ENCODE measurements around the gene LCN6.

LCN6 gene

DNA sequence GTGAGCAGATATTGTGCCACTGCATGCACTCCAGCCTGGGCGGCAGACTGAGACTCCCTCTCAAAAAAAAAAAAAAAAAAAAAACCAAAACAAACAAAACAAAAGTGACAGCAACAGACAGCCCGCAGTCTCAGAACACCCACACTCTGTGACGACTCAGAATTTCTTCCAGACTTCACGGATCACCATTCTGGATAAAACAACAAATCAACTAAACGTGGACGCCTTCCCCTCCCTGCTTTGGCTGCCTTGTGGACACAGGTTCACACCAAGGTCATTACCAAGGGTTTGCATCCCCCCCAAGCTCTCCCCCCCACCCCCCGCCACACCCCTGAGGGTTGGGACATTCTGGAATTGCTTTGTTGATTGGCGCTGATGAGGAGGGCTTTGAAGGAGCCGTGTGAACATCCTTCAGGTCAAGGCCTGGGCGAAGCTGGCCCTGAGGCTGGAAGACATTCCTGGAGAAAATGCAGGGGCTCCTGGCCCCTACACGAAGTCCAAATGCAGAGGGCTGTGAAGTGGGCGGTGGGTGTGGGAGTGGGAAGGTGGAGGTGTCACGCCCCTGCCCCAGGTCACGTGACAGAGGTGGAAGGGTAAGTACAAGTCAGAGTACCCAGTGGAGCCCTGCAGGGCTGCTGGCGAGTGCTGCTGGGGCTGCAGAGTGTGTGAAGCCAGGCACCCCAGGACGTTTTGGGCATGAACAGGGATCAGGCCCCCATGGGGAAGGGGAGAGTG lies 15.7 kb downstream of the LCN6 start:
- in situ Hi-C loops (cut with MboI; ENCODE audit: low pct_unique_long_range_greater_than_20kb, low sequenced_read_pairs), result no loop called here

DNA sequence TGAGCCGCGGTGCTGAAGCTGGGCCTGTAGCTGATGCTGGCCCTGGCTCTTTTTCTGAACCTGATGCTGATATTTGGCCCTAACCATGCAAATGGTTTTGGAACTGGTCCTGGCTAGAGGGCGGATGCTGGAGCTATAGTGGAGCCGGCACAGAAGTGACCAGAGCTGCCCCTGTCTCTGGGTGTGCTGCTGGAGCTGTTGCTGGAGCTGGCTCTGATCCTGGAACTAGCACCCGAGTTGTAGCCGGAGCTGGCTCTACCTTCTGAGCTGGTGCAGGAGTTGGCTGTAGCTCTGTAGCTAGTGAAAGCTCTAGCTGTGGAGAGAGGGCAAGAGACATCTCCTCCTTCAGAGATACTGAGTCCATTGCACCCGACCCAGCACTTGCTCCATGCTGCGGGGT lies 18.4 kb downstream of the LCN6 start:
- in situ Hi-C loops (cut with MboI; ENCODE audit: low pct_unique_long_range_greater_than_20kb, low sequenced_read_pairs), result no loop called here
- no peak for DNase-seq

More for the DNA sequence above, 15.7 kb downstream of the LCN6 start:
- DNase-seq, result no peak

DNA sequence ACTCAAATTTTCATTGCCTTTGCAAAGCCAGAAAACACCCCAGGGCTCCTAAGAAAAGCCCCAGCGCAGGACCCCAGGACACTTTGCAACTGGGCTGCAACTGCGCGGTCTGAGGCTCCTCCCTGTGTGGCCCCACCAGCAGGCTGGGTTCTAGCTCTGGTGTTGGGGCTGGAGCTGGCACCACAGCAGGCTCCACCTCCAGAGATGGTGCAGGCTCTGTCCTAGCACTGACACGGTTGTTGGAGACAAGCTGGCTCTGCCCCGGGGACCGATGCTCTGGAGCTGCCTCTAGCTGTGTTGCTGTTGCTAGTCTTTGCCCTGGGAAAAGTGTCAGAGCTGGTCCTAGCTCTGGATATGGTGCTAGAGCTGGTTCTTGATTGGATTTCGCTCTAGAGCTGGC lies 19.2 kb downstream of the LCN6 start:
- in situ Hi-C loops (cut with MboI; ENCODE audit: low pct_unique_long_range_greater_than_20kb, low sequenced_read_pairs), result no loop called here
- peak; percentile 52 for DNase-seq

DNA sequence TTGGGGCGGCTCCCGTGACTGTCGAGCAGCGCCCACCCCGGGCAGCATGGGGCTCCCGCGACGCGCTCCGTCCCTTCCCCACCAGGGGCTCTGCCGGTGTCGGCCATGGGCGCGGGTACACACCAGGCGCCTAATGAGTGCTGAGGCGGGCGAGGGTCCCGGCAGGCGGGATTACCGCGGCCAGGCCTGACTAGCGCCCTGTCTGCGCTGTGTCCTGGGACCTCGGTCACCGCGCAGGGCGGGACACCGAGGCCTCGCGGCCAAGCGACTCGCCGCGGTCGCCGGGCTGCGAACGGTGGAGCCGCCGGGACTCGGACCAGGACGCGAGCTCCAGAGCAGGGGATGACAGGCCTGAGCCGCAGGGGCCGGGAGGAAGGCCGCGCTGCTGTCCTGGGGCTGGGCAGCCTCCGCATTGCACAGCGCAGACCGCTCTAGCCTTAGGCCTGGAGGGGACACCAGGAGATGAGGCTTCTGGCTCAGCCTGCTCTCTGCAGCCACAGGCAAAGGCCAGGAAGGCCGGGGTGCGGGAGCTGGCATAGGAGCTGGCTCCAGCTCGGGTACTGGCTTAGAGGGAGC lies 19.7 kb downstream of the LCN6 start:
- in situ Hi-C loops (cut with MboI; ENCODE audit: low pct_unique_long_range_greater_than_20kb, low sequenced_read_pairs), result no loop called here
- no peak for DNase-seq

DNA sequence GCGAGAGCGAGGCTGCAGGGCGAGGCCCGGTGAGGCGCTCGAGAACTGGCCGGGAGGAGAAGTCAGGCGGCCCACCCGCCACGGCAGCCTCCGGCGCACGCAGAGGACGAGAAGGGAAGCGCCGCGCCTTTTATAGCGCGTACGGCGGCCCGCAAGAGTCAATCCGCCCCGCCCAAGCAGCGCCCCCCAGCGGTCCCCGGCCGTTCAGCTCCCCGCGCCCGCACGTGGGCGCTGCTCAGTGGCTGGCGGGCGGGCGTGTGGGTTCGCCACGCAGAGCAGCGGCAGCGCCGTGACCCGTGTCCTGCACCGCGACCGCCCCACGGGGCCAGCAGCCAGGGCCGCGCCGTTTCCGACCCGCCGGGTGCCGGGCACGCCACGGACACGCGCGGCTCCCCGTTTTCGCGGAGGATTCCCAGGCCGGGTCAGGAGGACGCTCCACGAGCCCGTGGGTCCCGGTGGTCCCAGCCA lies 20.2 kb downstream of the LCN6 start:
- in situ Hi-C loops (cut with MboI; ENCODE audit: low pct_unique_long_range_greater_than_20kb, low sequenced_read_pairs), result no loop called here
- DNase-seq, result peak; percentile 87

DNA sequence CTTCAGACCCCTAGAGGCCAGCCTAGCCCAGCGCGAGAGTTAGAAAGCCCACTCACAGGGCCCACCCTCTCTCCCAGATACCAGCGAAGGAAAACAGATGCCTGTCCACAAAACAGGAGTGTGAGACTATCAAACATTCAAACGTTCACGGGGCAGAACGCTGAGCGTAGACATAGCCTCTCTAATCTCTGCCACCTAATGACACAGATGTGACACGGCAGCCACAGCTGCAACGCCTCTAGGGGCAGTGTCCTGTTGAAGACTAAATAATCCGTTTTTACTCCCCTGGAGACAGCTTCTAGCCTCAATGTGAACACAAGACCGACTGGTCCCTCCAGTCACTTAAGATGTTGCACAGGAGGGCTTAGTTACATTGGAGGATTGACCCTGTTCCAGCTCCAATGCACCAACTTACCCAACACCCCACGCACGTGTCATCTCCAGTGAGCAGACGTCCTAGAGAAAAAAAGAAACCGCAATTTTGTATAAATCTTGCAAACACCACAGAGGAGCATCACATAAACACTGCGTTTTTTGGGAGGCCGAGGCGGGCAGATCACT lies 21.6 kb downstream of the LCN6 start:
- in situ Hi-C loops (cut with MboI; ENCODE audit: low pct_unique_long_range_greater_than_20kb, low sequenced_read_pairs), result no loop called here
- peak; percentile 72 for DNase-seq

DNA sequence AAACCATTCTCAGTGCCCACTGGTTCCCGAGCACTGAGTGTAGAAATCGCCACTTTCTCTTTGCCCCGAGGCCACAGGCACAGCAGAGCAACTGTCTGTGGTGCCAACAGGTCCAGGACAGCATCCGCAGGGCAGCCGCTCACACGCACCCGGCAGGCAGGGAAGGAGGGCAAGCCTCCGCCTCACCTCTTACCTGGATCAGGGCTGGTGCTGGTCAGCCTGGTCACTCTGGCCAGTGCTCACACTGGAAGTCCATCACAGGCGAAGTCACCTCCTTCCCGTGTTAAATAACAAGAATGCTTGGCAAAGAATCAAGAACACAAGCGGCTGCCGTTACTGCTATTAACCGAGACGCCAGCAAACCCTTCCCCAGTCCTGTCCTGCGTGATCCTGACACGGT lies 22.2 kb downstream of the LCN6 start:
- in situ Hi-C loops (cut with MboI; ENCODE audit: low pct_unique_long_range_greater_than_20kb, low sequenced_read_pairs), result no loop called here
- no peak for DNase-seq

DNA sequence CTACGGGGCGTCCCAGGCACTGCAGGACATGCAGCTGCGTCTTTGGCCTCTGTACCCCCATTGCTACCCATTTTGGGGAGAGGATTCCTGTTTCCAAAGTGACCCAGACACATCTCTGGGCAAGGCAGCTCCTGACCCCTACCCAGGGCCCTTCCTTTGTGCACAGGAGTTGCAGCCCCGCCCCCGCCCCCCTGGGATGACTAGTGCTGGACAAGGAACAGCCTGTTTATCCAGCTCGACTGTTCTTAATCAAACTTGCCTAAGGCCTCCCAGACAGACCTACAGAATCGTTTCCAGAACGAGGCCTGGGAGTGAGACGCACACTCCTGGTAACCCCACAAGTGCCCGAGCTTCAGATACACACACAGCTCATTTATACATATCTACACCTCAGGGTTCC lies 22.7 kb downstream of the LCN6 start:
- DNase-seq, result no peak
- in situ Hi-C loops (cut with MboI; ENCODE audit: low pct_unique_long_range_greater_than_20kb, low sequenced_read_pairs), result no loop called here

DNA sequence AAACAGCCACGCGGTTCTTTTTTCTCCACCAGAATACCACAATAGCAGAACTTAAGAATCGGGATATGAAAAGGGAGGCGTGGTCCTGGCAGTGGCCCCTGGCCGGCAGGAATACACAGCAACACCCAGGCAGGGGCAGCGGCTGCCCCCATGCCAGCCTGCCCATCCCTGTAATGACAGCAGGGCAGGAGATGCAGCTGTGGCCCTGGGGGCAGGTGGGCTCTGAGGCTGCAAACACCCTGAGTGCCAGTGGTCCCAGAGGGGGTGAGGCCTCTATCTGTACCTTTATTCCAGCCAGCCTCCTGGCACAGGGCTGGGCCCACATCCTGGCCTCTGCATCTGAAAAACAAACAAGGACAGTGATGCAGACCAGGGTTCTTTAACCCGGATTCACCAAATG lies 23.6 kb downstream of the LCN6 start:
- in situ Hi-C loops (cut with MboI; ENCODE audit: low pct_unique_long_range_greater_than_20kb, low sequenced_read_pairs), result no loop called here
- DNase-seq, result peak; percentile 32

DNA sequence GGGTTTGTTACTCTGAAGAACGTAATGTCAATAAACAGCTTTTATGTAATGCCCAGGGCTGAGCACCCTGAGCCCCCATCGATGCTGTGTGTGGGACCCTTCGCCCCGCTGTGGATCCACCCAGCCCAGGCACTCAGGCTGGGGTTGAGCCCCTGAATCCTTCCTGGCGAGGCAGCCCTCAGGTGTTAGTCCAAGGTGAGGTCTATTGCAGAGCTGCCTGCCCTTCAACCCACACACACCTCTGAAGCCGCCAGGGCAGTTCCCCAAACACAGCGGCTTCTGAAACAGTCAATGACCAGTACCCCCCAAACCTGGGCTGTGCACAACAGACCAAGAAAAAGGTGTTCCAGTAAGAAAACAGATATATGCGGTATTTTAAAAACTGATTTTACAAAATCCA lies 24.3 kb downstream of the LCN6 start:
- in situ Hi-C loops (cut with MboI; ENCODE audit: low pct_unique_long_range_greater_than_20kb, low sequenced_read_pairs), result no loop called here
- peak; percentile 22 for DNase-seq

DNA sequence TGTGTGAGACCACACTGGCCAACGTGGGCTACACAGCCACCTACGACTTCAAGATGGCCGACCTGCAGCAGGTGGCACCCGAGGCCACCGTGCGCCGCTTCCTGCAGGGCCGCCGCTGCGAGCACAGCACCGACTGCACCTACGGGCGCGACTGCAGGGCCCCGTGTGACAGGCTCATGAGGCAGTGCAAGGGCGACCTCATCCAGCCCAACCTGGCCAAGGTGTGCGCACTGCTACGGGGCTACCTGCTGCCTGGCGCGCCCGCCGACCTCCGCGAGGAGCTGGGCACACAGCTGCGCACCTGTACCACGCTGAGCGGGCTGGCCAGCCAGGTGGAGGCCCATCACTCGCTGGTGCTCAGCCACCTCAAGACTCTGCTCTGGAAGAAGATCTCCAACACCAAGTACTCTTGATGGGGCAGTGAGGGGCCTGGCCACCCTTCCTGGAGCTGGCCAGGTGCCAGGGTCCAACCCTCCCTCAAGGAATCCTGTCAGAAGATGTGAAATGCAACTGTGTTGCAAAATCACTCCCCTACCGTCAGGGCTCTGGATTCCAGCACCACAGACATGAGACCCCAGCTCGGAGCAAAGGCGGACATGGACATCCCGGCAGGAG lies 24.9 kb downstream of the LCN6 start:
- in situ Hi-C loops (cut with MboI; ENCODE audit: low pct_unique_long_range_greater_than_20kb, low sequenced_read_pairs), result no loop called here
- peak; percentile 46 for DNase-seq

DNA sequence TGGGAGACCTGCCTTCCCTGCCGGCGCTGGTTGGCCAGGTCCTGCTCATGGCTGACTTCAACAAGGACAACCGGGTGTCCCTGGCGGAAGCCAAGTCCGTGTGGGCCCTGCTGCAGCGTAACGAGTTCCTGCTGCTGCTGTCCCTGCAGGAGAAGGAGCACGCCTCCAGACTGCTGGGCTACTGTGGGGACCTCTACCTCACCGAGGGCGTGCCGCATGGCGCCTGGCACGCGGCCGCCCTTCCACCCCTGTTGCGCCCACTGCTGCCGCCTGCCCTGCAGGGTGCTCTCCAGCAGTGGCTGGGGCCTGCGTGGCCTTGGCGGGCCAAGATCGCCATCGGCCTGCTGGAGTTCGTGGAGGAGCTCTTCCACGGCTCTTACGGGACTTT lies 25.4 kb downstream of the LCN6 start:
- DNase-seq, result peak; percentile 60
- in situ Hi-C loops (cut with MboI; ENCODE audit: low pct_unique_long_range_greater_than_20kb, low sequenced_read_pairs), result no loop called here

DNA sequence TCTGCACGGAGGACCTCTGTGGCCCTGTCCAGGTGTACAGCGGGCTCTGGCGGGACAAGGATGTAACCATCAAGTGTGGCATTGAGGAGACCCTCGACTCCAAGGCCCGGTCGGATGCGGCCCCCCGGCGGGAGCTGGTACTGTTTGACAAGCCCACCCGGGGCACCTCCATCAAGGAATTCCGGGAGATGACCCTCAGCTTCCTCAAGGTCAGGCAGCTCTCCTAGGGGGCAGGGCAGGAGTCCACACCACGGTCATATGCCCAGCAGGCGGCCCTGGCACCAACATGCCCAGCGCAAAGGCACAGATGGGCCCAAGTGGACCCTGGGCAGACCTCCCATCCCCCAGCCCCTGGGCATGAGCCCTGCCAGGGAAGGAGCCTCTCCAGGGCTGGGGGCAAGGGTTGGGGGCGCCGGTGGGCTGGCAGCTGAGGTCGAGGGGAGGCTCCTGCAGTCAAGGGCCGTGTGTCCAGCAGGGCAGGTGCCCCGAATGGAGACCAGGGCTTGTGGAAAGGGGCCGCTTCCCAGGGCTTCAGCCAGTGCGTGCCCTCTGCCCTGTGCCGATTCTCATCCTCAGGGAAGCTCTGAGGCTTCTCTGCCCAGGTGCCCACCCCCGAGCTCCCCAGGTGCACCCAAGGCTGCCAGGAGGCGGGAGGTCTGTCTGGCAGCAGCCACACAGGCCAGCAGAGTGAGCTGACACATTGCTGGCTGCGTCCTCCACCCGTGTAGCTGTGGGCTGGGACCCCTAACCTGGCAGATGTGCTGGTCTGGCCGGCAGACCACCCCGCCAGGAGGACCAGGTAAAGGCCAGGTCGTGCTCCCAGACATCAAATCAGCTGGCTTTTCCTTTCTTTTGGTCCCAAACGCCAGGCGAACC lies 26.0 kb downstream of the LCN6 start:
- DNase-seq, result peak; percentile 28
- in situ Hi-C loops (cut with MboI; ENCODE audit: low pct_unique_long_range_greater_than_20kb, low sequenced_read_pairs), result no loop called here

DNA sequence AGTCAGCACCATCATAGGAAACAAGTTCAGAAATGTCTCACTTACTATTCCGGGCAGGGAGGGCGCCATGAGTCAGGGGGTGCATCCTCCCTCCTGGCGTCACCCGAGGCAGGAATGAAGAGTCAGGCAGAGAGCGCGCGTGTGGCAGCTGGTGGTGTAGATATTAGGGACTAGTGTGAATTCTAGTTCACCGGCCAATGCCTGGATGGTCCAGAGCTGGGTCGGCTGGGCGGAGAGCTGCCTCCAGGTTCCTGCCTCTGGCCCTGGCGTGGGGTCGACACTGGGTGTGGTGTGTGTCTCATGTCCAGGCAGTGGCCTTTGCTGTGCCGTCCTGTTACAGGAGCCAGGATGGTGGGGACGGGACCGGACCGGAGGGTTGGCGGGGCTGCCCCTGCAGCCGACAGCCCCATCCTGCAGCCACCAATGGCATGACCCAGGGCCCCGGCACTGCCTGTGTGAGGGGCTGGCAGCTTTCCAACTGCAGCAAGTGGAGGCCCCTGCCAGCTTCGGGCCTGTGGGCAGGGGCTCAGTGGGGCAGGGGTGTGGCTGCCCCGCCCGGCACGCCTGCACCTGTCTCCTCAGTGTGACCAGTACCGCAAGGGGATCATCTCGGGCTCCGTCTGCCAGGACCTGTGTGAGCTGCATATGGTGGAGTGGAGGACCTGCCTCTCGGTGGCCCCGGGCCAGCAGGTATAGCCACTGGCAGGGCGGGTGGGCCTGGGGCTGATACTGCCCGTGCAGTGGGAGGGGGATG lies 26.8 kb downstream of the LCN6 start:
- in situ Hi-C loops (cut with MboI; ENCODE audit: low pct_unique_long_range_greater_than_20kb, low sequenced_read_pairs), result no loop called here
- no peak for DNase-seq

DNA sequence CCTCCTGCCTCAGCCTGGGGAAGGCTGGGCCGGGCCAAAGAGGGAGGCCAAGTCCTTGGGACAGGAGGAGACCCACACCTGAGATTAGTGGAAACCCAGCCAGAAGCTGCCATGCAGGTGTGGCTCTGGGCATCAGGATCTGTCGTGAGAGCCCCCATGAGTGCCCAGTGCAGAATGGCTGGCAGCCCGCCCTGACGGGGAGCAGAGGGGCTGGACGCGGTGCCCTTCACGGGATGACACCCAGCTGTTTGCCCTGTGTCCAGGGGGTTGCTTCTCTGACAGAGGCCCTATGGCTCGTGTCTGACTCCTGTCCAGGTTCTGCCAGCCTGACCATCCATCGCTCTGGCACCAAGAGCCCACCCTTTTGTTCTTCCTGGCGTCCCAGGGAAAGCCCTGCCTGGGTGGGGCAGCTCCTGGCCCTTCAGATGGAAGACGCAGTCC lies 27.4 kb downstream of the LCN6 start:
- no peak for DNase-seq
- in situ Hi-C loops (cut with MboI; ENCODE audit: low pct_unique_long_range_greater_than_20kb, low sequenced_read_pairs), result no loop called here

DNA sequence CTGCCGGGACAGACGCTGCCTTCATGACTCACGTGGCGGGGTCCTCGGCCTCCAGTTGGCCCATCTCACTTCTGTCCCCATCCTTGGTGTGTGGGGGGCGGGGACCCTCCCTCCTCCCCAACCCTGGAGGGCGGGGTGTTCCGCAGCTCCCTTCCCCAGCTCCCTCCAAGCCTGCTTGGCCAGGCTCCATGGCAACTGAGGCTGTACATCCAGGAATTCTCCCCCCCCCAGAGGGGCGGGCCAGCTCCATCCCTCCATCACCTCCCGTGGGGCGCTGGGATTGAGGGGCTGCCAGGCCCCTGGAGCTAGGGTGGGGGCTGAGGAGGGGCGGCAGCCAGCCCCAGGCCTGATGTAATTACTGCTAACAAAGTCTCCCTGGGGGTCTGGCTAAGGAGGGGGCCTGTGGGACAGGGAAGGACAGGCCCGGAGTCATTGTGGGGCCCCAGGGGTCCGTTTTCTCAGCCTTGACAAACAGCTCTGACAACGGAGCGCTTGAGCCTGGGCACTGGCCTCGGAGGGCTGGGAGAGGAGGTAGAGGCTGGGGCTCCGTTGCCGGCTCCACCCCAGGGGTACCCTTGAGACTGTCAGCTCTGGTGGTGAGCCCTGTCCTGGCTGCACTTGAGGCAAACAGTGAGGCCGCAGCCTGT lies 28.0 kb downstream of the LCN6 start:
- in situ Hi-C loops (cut with MboI; ENCODE audit: low pct_unique_long_range_greater_than_20kb, low sequenced_read_pairs), result no loop called here
- no peak for DNase-seq

DNA sequence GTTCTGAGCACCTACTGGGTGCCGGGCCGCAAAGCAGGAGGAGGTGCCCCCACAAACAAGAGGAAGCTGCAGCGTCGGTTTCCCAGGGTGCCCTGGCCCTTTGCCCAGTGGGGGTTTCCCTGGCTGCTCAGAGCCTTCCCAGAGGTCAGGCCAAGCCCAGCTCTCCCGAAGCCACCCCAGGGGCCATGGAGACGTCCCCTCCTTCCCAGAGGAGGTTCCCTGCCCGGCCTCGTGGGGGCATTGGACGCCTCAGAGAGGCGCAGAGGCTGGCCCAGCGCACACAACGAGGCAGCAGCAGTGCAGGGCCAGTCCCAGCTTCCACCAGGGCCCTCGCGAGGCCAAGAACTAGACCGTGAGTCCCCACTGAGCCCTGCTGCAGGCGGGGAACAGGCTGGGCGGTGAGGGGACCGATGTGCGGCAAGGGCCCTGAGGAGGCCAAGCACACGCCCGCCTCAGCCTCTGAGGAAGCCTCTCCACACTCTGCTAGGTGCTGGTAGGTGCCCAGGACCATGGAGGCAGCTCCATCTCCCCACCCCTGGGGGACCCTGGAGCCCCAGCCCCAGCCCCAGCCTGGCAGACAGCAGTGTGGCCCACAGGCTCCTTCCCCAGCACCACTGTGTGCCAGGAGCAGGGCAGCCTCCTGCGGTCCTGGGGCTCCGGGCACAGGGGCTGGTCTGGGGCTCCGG lies 29.0 kb downstream of the LCN6 start:
- DNase-seq, result no peak
- in situ Hi-C loops (cut with MboI; ENCODE audit: low pct_unique_long_range_greater_than_20kb, low sequenced_read_pairs), result no loop called here
